ENCODE measurements around the gene TRMO.

DNA sequence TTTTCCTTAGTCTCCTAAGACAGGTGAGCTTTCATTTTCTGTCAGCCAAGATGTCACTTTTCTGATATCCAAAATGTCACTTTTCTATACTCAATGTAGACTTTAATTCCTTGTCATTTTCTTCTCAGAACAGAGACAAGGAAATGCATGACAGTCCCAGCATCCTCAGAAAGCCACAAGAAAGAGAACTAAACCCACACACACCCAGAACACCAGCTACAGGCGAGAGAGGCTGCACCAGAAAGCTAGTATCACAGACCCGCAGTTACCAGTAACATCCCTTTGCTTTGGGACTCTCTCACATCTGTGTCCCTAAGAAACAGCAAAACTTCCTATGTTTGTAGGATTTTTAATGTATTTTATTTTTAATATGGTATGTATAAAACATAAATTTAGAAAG, 17.1 kb downstream of the TRMO start:
- no peak for TF ChIP-seq POLR2A (IDR thresholded peaks at IDR 0.05)
- TF ChIP-seq, protein P1, sequence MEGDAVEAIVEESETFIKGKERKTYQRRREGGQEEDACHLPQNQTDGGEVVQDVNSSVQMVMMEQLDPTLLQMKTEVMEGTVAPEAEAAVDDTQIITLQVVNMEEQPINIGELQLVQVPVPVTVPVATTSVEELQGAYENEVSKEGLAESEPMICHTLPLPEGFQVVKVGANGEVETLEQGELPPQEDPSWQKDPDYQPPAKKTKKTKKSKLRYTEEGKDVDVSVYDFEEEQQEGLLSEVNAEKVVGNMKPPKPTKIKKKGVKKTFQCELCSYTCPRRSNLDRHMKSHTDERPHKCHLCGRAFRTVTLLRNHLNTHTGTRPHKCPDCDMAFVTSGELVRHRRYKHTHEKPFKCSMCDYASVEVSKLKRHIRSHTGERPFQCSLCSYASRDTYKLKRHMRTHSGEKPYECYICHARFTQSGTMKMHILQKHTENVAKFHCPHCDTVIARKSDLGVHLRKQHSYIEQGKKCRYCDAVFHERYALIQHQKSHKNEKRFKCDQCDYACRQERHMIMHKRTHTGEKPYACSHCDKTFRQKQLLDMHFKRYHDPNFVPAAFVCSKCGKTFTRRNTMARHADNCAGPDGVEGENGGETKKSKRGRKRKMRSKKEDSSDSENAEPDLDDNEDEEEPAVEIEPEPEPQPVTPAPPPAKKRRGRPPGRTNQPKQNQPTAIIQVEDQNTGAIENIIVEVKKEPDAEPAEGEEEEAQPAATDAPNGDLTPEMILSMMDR (IDR thresholded peaks at IDR 0.05): no peak

Data from breast epithelium (tissue), 3 donors.